Erythroblast (primary cell): ENCODE results near the gene RPS4Y1.

ENCODE experiments used
- GATA1 ChIP-seq: IDR thresholded peaks from 2 replicates; pipeline ENCODE4 v1.6.1; 2011; ENCODE audit warnings: low read depth, mild to moderate bottlenecking, control low read depth, low read length, moderate library complexity
- POLR2A ChIP-seq: IDR thresholded peaks from 2 replicates; pipeline ENCODE4 v1.6.1; 2011; ENCODE audit warnings: mild to moderate bottlenecking, low read length

- TF ChIP-seq POLR2A = no peak
- TF ChIP-seq GATA1 = no peak
Measured at GRCh38 chrY:2828497-2828896, 12.9 kb upstream of the RPS4Y1 start.
